ENCODE data around the gene TPGS2. TPM values are rescaled to one million over a fixed set of nuclear protein-coding genes. Genes with fewer than 3 reads are reported as not detected.
"Not testable (repeated sequence)": the region's sequence is repeated elsewhere in the genome, so short reads cannot be mapped to it uniquely, and the experiment has no call there.

Gene TPGS2
- total and polyA plus RNA-seq, 8 donors, result 36.7 to 230 (median 58.0) TPM

GRCh38 chr18:36769611-36770314, 59.0 kb downstream of the TPGS2 start:
- DNase-seq, result no peak
- H3K27ac ChIP-seq, result no peak overlapping the region
- peak in 2 of 7 experiments; percentile 17 to 18 for TF ChIP-seq CTCF (IDR thresholded peaks at IDR 0.05)
- TF ChIP-seq POLR2A (IDR thresholded peaks at IDR 0.05), result no peak

GRCh38 chr18:36769172-36769571, 59.6 kb downstream of the TPGS2 start:
- no peak overlapping the region for H3K27ac ChIP-seq
- WGBS, 5 donors, result 92 to 95% (median 94%) methylated on average over 10 of the region's 10 CpGs
- H3K36me3 ChIP-seq, result no peaks in the 10 kb centered on the region
- no peaks in the 10 kb centered on the region for H3K27me3 ChIP-seq
- no peak for DNase-seq
- H3K4me1 ChIP-seq, result no peaks in the 10 kb centered on the region
- no peak overlapping the region for H3K4me3 ChIP-seq
- intact Hi-C loops (cut with DNase I; ENCODE audit: low total_unique reads), result no loop called here
- no peaks in the 10 kb centered on the region for H3K9me3 ChIP-seq
- no peak for TF ChIP-seq EP300 (IDR thresholded peaks at IDR 0.05)
- no peak for TF ChIP-seq POLR2AphosphoS5 (IDR thresholded peaks at IDR 0.05)
- no peak for TF ChIP-seq CTCF (IDR thresholded peaks at IDR 0.05)
- TF ChIP-seq POLR2A (IDR thresholded peaks at IDR 0.05), result no peak

More at GRCh38 chr18:36769611-36770314, 59.0 kb downstream of the TPGS2 start:
- H3K4me3 ChIP-seq, result no peak overlapping the region
- H3K27me3 ChIP-seq, result no peaks in the 10 kb centered on the region
- H3K9me3 ChIP-seq, result no peaks in the 10 kb centered on the region
- H3K4me1 ChIP-seq, result no peaks in the 10 kb centered on the region
- intact Hi-C loops (cut with DNase I; ENCODE audit: low total_unique reads), result no loop called here
- no peaks in the 10 kb centered on the region for H3K36me3 ChIP-seq
- WGBS, 5 donors, result 64 to 72% (median 67%) methylated on average over 6 of the region's 6 CpGs

- no peak for DNase-seq
- H3K9me3 ChIP-seq, result no peaks in the 10 kb centered on the region
- TF ChIP-seq CTCF (IDR thresholded peaks at IDR 0.05), result no peak
- TF ChIP-seq POLR2A (IDR thresholded peaks at IDR 0.05), result no peak
- TF ChIP-seq POLR2AphosphoS5 (IDR thresholded peaks at IDR 0.05), result no peak
- TF ChIP-seq EP300 (IDR thresholded peaks at IDR 0.05), result no peak
- H3K27me3 ChIP-seq, result no peaks in the 10 kb centered on the region
- H3K4me1 ChIP-seq, result no peaks in the 10 kb centered on the region
- intact Hi-C loops (cut with DNase I; ENCODE audit: low total_unique reads), result no loop called here
- no peak overlapping the region for H3K4me3 ChIP-seq
- H3K27ac ChIP-seq, result no peak overlapping the region
- 28 to 44% (median 43%) methylated on average over 3 of the region's 3 CpGs for WGBS, 5 donors
- H3K36me3 ChIP-seq, result no peaks in the 10 kb centered on the region
Observed at GRCh38 chr18:36766836-36767235, 62.0 kb downstream of the TPGS2 start.

GRCh38 chr18:36762965-36763364, 65.8 kb downstream of the TPGS2 start:
- 90 to 97% (median 96%) methylated on average over 24 to 26 of the region's 26 CpGs for WGBS, 5 donors
- H3K27ac ChIP-seq; H3K9me3 ChIP-seq; H3K27me3 ChIP-seq; H3K36me3 ChIP-seq; intact Hi-C loops (cut with DNase I; ENCODE audit: low total_unique reads); H3K4me1 ChIP-seq; H3K4me3 ChIP-seq; DNase-seq: not testable (repeated sequence)

GRCh38 chr18:36762074-36762473, 66.7 kb downstream of the TPGS2 start:
- no peaks in the 10 kb centered on the region for H3K27me3 ChIP-seq
- 77 to 90% (median 82%) methylated on average over 2 of the region's 2 CpGs for WGBS, 5 donors
- H3K9me3 ChIP-seq, result no peaks in the 10 kb centered on the region
- no peak for DNase-seq
- intact Hi-C loops (cut with DNase I; ENCODE audit: low total_unique reads), result no loop called here
- H3K4me1 ChIP-seq, result peaks cover 0 to 4% (median 0%) of the 10 kb centered on the region in 4 donors
- no peaks in the 10 kb centered on the region for H3K36me3 ChIP-seq
- TF ChIP-seq EP300 (IDR thresholded peaks at IDR 0.05), result no peak
- TF ChIP-seq POLR2A (IDR thresholded peaks at IDR 0.05), result no peak
- no peak for TF ChIP-seq POLR2AphosphoS5 (IDR thresholded peaks at IDR 0.05)
- TF ChIP-seq CTCF (IDR thresholded peaks at IDR 0.05), result no peak
- H3K27ac ChIP-seq, result no peak overlapping the region
- no peak overlapping the region for H3K4me3 ChIP-seq

All from stomach (tissue), 9 donors.